ENCODE measurements around the gene GFPT2.

The GFPT2 gene

GRCh38 chr5:180353048-180353979, at the start of gene GFPT2:
Gene GFPT2, minus strand, starts transcription at chr5:180353336. Its CDS starts 119 bp downstream, at chr5:180353217.
- FAIRE-seq = no peak
- DNase-seq (ENCODE audit: low spot score) = peak; percentile 98

DNA sequence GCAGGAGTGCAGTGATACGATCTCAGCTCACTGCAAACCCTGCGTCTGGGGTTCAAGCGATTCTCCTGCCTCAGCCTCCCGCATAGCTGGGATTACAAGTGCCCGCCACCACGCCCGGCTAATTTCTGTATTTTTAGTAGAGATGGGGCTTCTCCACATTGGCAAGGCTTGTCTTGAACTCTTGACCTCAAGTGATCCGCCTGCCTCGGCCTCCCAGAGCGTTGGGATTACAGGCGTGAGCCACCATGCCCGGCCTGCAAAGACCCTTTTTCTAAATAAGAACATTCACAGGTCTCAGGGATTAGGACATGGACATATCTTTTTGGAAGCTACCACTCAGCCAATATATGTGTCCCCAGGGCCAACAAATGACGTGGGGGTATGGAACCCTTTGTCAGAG, 49.6 kb upstream of the GFPT2 start:
- no peak for DNase-seq (ENCODE audit: low spot score)
- no peak for FAIRE-seq

DNA sequence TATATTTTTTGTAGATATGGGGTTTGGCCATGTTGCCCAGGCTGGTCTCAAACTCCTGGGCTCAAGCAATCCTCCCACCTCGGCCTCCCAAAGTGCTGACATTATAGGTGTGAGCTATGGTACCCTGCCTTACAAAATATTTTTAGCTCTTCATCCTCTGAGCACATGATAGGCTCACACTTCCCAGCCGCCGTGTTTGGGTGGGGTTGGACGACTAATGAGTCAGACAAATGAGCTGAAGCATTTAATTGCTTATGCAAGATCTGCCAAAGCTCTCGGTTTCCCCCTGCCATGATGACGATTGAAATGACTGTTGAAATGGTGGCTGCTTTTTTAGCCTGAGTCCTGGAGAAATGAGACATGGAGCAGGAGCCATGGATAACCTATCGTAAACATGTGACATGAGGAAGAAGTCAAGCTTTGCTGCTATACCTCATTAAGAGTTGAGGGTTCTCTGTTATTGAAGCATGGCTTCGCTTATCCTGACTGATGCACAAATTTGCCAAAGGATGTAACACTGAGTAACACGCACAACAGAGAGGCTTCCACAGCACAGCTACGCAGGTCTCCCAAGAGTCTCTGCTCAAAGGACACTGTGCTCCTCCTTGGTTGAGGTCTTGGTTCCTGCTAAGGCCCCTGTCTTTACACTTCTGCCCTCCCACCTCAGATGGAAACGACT, 48.2 kb upstream of the GFPT2 start:
- no peak for FAIRE-seq
- no peak for DNase-seq (ENCODE audit: low spot score)

GRCh38 chr5:180400416-180400815, 47.3 kb upstream of the GFPT2 start:
- FAIRE-seq = no peak
- DNase-seq (ENCODE audit: low spot score) = no peak

DNA sequence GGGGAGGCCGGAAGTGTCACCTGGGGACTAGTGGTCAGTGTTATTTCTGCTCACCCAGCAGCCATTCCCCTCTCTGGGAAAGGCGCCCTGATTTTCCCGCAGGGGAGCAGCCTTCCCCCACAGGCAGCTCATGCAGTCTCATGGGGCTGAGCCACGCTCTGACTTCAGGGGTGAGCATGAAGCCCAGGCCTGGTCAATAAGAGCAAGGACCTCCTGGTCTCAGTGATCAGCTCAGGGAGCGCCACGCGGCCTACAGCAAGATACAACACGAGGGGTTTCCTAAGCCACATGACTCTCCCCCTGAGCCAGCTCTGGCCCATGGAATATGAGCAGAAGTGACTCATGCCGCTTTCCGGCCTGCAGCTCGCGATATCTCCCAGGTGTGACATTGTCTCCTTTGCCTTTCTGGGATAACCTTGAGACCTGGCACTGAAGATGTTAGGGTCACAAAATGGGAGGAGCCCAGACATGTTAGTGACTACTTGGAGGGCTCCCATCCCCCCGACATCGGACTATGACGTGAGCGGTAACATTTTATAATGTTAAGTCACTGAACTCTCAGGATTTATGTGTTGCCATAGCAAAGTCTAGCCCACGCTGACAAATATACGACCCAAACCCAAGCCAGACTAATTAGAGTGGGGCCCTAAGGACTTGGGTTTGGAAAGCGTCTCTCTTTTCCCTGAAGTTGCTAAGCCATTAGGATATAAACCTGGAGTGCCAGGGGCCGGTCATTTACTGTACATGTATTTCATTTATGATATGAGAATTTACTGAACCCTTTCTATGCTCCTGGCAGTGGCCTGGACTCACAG, 46.5 kb upstream of the GFPT2 start:
- FAIRE-seq (no peak), DNase-seq (ENCODE audit: low spot score) (peak; percentile 1)

GRCh38 chr5:180396926-180397325, 43.8 kb upstream of the GFPT2 start:
- DNase-seq (ENCODE audit: low spot score) (no peak), FAIRE-seq (no peak)

GRCh38 chr5:180395540-180396274, 42.6 kb upstream of the GFPT2 start:
- FAIRE-seq (no peak), DNase-seq (ENCODE audit: low spot score) (no peak)

DNA sequence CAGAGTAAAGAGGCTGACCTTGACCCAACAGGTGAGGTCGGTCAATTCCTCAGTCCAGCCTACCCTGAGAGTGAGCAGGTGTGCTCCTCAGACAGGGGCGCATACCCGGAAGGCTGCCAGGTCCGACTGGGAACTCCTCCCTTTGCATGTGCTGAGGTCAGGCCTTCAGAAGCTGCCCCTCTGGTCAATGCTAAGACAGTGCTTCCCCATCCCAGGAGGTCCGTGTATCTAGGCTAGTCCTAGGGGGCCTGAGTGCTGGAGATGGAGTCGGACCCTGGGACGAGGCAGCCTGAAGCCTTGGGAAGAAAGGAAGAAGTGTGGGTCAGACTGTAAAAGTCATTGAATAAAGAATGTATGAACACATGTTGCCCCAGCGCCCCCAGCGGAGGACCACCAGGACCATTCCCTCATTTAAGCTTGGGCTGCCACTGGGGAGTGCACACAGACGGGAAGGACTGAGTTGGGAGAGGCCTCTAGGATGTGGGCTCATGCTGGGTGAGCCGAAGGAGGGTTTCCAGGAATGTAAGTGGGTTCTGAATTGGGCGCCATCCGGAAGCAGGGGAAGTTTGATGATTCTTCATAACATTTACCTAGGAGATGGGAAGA, 41.0 kb upstream of the GFPT2 start:
- DNase-seq (ENCODE audit: low spot score) (no peak), FAIRE-seq (no peak)

GRCh38 chr5:180391276-180391675, 38.1 kb upstream of the GFPT2 start:
- FAIRE-seq = no peak

GRCh38 chr5:180390441-180391190, 37.5 kb upstream of the GFPT2 start:
- DNase-seq (ENCODE audit: low spot score) (no peak), FAIRE-seq (no peak)

More at GRCh38 chr5:180391276-180391675, 38.1 kb upstream of the GFPT2 start:
- no peak for DNase-seq (ENCODE audit: low spot score)

DNA sequence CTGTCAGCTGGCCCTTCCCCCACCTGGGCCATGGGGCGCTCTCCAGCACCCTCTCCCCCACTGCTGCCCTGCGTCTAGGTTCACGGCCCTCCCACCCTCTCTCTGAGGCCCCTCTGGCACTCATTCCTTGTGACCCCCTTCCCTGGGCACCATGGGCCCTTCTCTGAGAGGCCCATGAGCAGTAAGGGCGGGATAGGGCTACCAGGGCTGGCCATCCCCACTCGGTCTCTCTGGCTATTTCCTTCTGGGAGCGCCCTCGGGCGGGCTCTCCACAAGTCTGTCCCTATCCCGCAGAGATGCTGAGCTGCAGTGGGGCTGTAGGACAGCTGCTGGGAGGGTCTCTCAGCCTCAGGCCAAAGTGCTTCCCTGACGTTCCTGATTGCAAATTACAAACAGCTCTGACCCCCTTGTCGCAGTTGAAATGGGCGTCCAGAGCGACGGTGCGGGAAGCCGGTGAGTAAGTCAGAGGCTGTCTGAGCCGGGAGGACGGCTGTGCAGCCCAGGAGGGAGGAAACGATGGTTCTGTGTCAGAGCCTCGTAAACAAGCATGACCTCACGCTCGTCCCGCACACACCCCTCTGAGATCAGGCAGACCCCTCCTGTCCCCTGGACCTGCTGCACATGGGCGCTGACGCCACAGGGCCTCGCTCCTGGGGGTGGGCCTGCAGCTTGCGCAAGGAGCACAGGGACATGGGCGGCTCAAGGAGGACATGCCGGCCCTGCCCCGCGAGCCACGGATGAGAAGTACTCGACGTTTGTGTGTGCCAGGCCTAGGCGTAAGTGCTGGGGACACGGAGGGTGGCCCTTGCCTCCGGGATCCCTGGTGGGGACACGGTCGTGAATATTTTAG, 36.3 kb upstream of the GFPT2 start:
- FAIRE-seq (no peak), DNase-seq (ENCODE audit: low spot score) (no peak)

DNA sequence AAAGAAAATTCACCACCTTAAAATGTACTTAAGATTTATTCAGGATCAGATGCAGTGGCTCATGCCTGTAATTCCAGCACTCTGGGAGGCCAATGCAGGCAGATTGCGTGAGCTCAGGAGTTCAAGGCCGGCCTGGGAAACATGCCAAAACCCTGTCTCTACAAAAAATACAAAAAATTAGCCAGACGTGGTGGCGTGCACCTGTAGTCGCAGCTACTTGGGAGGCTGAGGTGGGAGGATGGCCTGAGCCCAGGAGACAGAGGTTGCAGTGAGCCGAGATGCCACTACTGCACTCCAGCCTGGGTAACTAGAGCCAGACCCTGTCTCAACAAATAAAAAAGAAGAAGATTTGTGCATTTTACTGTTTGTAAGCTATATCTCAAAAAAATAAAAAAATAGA, 34.7 kb upstream of the GFPT2 start:
- no peak for FAIRE-seq
- no peak for DNase-seq (ENCODE audit: low spot score)

- DNase-seq (ENCODE audit: low spot score) (no peak), FAIRE-seq (no peak)
These were observed 29.8 kb upstream of the GFPT2 start for GRCh38 chr5:180382926-180383325.

GRCh38 chr5:180381851-180382480, 28.8 kb upstream of the GFPT2 start:
- DNase-seq (ENCODE audit: low spot score) (no peak), FAIRE-seq (no peak)

- DNase-seq (ENCODE audit: low spot score) (no peak), FAIRE-seq (no peak)
These were observed 28.3 kb upstream of the GFPT2 start for GRCh38 chr5:180381428-180381827.

GRCh38 chr5:180380856-180381255, 27.7 kb upstream of the GFPT2 start:
- DNase-seq (ENCODE audit: low spot score) (no peak), FAIRE-seq (no peak)

DNA sequence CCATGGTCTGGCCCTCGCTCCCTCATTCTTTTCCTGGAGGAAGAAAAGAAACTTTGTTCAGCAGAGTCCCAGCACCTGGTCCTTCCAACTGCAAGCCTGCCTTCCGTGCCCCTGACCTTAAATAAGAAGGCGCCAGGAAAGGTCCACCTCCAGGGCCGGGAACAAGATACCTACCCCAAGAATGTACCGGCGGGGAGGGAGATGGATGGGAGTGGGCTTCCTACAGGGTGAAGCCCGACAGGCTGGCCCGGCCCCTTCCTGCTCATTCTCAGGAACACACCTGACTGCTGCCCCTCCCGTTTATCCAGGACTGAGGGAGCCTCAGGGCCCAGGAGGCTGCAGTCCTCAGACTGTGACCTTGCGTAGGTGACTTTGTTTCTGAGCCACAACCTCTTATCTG, 27.3 kb upstream of the GFPT2 start:
- FAIRE-seq = no peak
- DNase-seq (ENCODE audit: low spot score) = no peak

DNA sequence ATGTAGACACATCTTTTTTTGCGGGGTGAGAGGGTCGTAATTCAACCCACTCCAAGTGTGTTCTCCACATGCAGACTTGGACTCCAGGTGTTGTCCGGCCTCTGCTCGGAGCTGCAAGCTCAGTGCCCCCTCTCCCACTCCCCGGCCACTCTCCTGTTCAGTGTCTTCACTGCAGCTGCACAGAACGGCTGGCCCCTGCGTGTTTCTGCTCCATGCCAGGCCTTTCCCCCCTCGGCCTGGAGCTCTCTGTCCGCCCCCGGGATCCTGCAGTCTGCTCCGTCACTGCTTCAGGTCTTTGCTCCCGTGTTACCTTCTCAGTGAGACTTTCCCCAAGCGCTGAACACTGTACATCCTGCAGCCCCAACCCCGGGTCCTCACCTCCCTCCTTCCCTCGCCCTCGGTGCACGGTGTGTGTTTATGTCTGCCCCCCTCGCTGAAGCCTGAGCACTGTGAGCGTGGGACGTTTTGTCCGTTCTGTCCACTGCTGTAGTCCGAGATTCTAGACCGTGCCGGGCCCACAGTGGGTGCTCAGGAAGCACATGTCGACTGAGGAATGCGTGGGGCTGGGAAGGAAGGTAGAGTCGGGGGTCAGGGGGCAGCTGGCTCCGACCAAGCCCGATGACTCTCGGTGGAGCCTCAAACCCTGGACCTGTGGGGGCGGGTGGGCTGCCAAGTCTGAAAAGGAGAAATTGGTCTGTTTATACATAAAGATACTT, 26.4 kb upstream of the GFPT2 start:
- DNase-seq (ENCODE audit: low spot score) (no peak), FAIRE-seq (no peak)
